WTC11 (cell line): ENCODE results near the gene SBF2. TPM values are rescaled to one million over a fixed set of nuclear protein-coding genes. Genes with fewer than 3 reads are reported as not detected.

Source experiments
- ATAC-seq: fragments of 200-7000 bp; cut with Tn5 transposase; 2 replicates; pipeline ENCODE4 v1.10.0; 2021; ENCODE audit warnings: mild to moderate bottlenecking, moderate library complexity
- CTCF ChIA-PET: fragments of 300-600 bp; sonication (Branson Sonifier 250); formaldehyde crosslinking; loops from one replicate; lab custom pipeline; 2021; ENCODE audit warnings: antibody characterized with exemption; lab: Charles Lee
- POLR2A ChIA-PET: fragments of 350-600 bp; sonication (Branson Sonifier 250); formaldehyde crosslinking; loops from one replicate; lab custom pipeline; 2021; ENCODE audit warnings: antibody characterized with exemption; lab: Charles Lee
- DNase-seq: peaks from one replicate; pipeline ENCODE4 v3.0.0; 2021; ENCODE audit warnings: low spot score
- H3K27ac Mint-ChIP-seq: 2 replicates; pipeline ENCODE4 v1.8.0; 2021; ENCODE audit warnings: mixed read lengths
- H3K27me3 Mint-ChIP-seq: 2 replicates; pipeline ENCODE4 v1.8.0; 2021; ENCODE audit warnings: low read depth, mild to moderate bottlenecking, moderate library complexity, mixed read lengths
- H3K36me3 Mint-ChIP-seq: 2 replicates; pipeline ENCODE4 v1.8.0; 2021; ENCODE audit warnings: mixed read lengths
- H3K4me1 Mint-ChIP-seq: 2 replicates; pipeline ENCODE4 v1.8.0; 2022; ENCODE audit warnings: mixed read lengths
- H3K4me3 Mint-ChIP-seq: 2 replicates; pipeline ENCODE4 v1.8.0; 2021; ENCODE audit warnings: mild to moderate bottlenecking, moderate library complexity, mixed read lengths
- H3K9me3 Mint-ChIP-seq: 2 replicates; pipeline ENCODE4 v1.8.0; 2021; ENCODE audit warnings: mixed read lengths
- CREB1 ChIP-seq: sonication (generic); formaldehyde crosslinking; IDR thresholded peaks from 2 replicates; pipeline ENCODE4 v1.8.0; 2023; ENCODE audit warnings: mild to moderate bottlenecking, missing genetic modification reagents
- CREM ChIP-seq: sonication (generic); formaldehyde crosslinking; IDR thresholded peaks from 2 replicates; pipeline ENCODE4 v1.8.1; 2022; ENCODE audit warnings: mild to moderate bottlenecking, missing genetic modification reagents, moderate library complexity
- E2F5 ChIP-seq: sonication (generic); formaldehyde crosslinking; IDR thresholded peaks from 2 replicates; pipeline ENCODE4 v1.8.1; 2022; ENCODE audit warnings: mild to moderate bottlenecking, moderate library complexity, missing genetic modification reagents
- GRHL2 ChIP-seq: fragments of 250-450 bp; sonication (Bioruptor Pico); IDR thresholded peaks from 2 replicates; pipeline ENCODE4 v1.8.0; 2022; ENCODE audit warnings: mild to moderate bottlenecking, moderate library complexity; ENCODE audit not compliant: insufficient replicate concordance, severe bottlenecking
- HMGA2 ChIP-seq: fragments of 250-450 bp; sonication (Bioruptor Pico); IDR thresholded peaks from 2 replicates; pipeline ENCODE4 v1.4.0; 2021; ENCODE audit warnings: mild to moderate bottlenecking, moderate library complexity
- HMGXB4 ChIP-seq: sonication (generic); formaldehyde crosslinking; IDR thresholded peaks from 2 replicates; pipeline ENCODE4 v1.8.1; 2023; ENCODE audit warnings: mild to moderate bottlenecking, moderate library complexity, missing genetic modification reagents
- JUN ChIP-seq: sonication (generic); formaldehyde crosslinking; IDR thresholded peaks from 2 replicates; pipeline ENCODE4 v1.8.0; 2023; ENCODE audit warnings: mild to moderate bottlenecking, missing genetic modification reagents
- NFATC4 ChIP-seq: fragments of 250-450 bp; sonication (Bioruptor Pico); IDR thresholded peaks from 2 replicates; pipeline ENCODE4 v1.9.0; 2021; ENCODE audit warnings: mild to moderate bottlenecking
- NFE2L1 ChIP-seq: sonication (generic); formaldehyde crosslinking; IDR thresholded peaks from 2 replicates; pipeline ENCODE4 v1.8.1; 2023; ENCODE audit warnings: missing genetic modification reagents
- NR2C2 ChIP-seq: sonication (generic); formaldehyde crosslinking; IDR thresholded peaks from 2 replicates; pipeline ENCODE4 v1.8.0; 2022; ENCODE audit warnings: mild to moderate bottlenecking, missing genetic modification reagents
- OVOL2 ChIP-seq: fragments of 250-450 bp; sonication (Bioruptor Pico); IDR thresholded peaks from 2 replicates; pipeline ENCODE4 v1.9.0; 2021; ENCODE audit warnings: mild to moderate bottlenecking, borderline replicate concordance
- RELA ChIP-seq: sonication (generic); formaldehyde crosslinking; IDR thresholded peaks from 2 replicates; pipeline ENCODE4 v1.8.1; 2022; ENCODE audit warnings: missing genetic modification reagents, mild to moderate bottlenecking, borderline replicate concordance
- RORB ChIP-seq: fragments of 250-450 bp; sonication (Bioruptor Pico); IDR thresholded peaks from 2 replicates; pipeline ENCODE4 v1.9.0; 2021; ENCODE audit warnings: mild to moderate bottlenecking
- TP53 ChIP-seq: sonication (generic); formaldehyde crosslinking; IDR thresholded peaks from 2 replicates; pipeline ENCODE4 v1.8.1; 2023; ENCODE audit warnings: mild to moderate bottlenecking, missing genetic modification reagents
- ZBTB21 ChIP-seq: sonication (generic); formaldehyde crosslinking; IDR thresholded peaks from 2 replicates; pipeline ENCODE4 v1.8.1; 2023; ENCODE audit warnings: mild to moderate bottlenecking, missing genetic modification reagents, borderline replicate concordance
- ZBTB43 ChIP-seq: sonication (generic); formaldehyde crosslinking; IDR thresholded peaks from 2 replicates; pipeline ENCODE4 v1.8.1; 2023; ENCODE audit warnings: mild to moderate bottlenecking, missing genetic modification reagents
- ZNF121 ChIP-seq: sonication (generic); formaldehyde crosslinking; IDR thresholded peaks from 2 replicates; pipeline ENCODE4 v1.8.0; 2023; ENCODE audit warnings: missing genetic modification reagents
- ZNF232 ChIP-seq: sonication (generic); formaldehyde crosslinking; IDR thresholded peaks from 2 replicates; pipeline ENCODE4 v1.8.0; 2022; ENCODE audit warnings: mild to moderate bottlenecking, missing genetic modification reagents
- ZNF263 ChIP-seq: sonication (generic); formaldehyde crosslinking; IDR thresholded peaks from 2 replicates; pipeline ENCODE4 v1.8.1; 2022; ENCODE audit warnings: low read depth, mild to moderate bottlenecking, moderate library complexity, missing genetic modification reagents
- ZNF317 ChIP-seq: sonication (generic); formaldehyde crosslinking; IDR thresholded peaks from 2 replicates; pipeline ENCODE4 v1.8.1; 2023; ENCODE audit warnings: low read depth, mild to moderate bottlenecking, moderate library complexity, missing genetic modification reagents, borderline replicate concordance
- ZNF416 ChIP-seq: fragments of 250-450 bp; sonication (Bioruptor Pico); IDR thresholded peaks from 2 replicates; pipeline ENCODE4 v1.9.0; 2021; ENCODE audit warnings: mild to moderate bottlenecking, inconsistent platforms
- ZNF671 ChIP-seq: fragments of 250-450 bp; sonication (Bioruptor Pico); IDR thresholded peaks from 2 replicates; pipeline ENCODE4 v1.8.0; 2021; ENCODE audit warnings: mild to moderate bottlenecking
- total RNA-seq: library from RNA; stranded (reverse); gene quantifications from 3 replicates; pipeline ENCODE4 v1.2.3, GENCODE V29; 2021

Gene SBF2
- total RNA-seq, 1 experiment from 2014 or later = 47.6 TPM

- H3K4me3 Mint-ChIP-seq = no peak overlapping the region
- CTCF ChIA-PET = no interaction called here
- POLR2A ChIA-PET = no interaction called here
- peaks cover 8% of the 10 kb centered on the region for H3K36me3 Mint-ChIP-seq
- no peaks in the 10 kb centered on the region for H3K27me3 Mint-ChIP-seq
- no peak for ATAC-seq
- no peaks in the 10 kb centered on the region for H3K9me3 Mint-ChIP-seq
- no peak for DNase-seq
- H3K4me1 Mint-ChIP-seq = peaks cover 7% of the 10 kb centered on the region; the same call in 1 of the 2 replicates
- no peak overlapping the region for H3K27ac Mint-ChIP-seq
- TF ChIP-seq JUN (CRISPR knock-in tag) (no peak), GRHL2 (CRISPR knock-in tag) (no peak), E2F5 (CRISPR knock-in tag) (no peak), ZNF232 (CRISPR knock-in tag) (no peak)
Observed at GRCh38 chr11:9814108-9814507, 479.9 kb downstream of the SBF2 start.

GRCh38 chr11:9808943-9809342 is 485.1 kb downstream of the SBF2 start:
- ChIA-PET POLR2A (interaction anchor here (0.7 kb wide), 1 partner anchor 462 kb away, joined by 3 read pairs; no protein-coding TSS in a partner anchor), CTCF (no interaction called here)
- H3K27ac Mint-ChIP-seq = no peak overlapping the region
- peaks cover 4% of the 10 kb centered on the region for H3K4me1 Mint-ChIP-seq
- no peak overlapping the region for H3K4me3 Mint-ChIP-seq
- H3K9me3 Mint-ChIP-seq = no peaks in the 10 kb centered on the region
- H3K27me3 Mint-ChIP-seq = no peaks in the 10 kb centered on the region
- DNase-seq (no peak), ATAC-seq (no peak)
- TF ChIP-seq ZNF121 (CRISPR knock-in tag) (peak; percentile 90), ZBTB21 (CRISPR knock-in tag) (no peak)
- peaks cover 31% of the 10 kb centered on the region for H3K36me3 Mint-ChIP-seq

GRCh38 chr11:9806946-9807687 is 486.9 kb downstream of the SBF2 start:
- DNase-seq = no peak
- Mint-ChIP-seq H3K27ac (no peak overlapping the region), H3K27me3 (no peaks in the 10 kb centered on the region), H3K4me3 (no peak overlapping the region), H3K4me1 (peaks cover 19% of the 10 kb centered on the region), H3K9me3 (no peaks in the 10 kb centered on the region), H3K36me3 (peaks cover 29% of the 10 kb centered on the region)
- ATAC-seq = no peak
- TF ChIP-seq ZNF317 = no peak
- no peak for TF ChIP-seq HMGA2 (CRISPR knock-in tag)
- no peak for TF ChIP-seq TP53
- no peak for TF ChIP-seq ZNF263 (CRISPR knock-in tag)
- TF ChIP-seq NFATC4 (CRISPR knock-in tag) = no peak
- CTCF ChIA-PET = no interaction called here
- POLR2A ChIA-PET = no interaction called here

GRCh38 chr11:9804419-9804902 is 489.6 kb downstream of the SBF2 start:
- no peak overlapping the region for H3K4me3 Mint-ChIP-seq
- DNase-seq (no peak), ATAC-seq (no peak)
- H3K9me3 Mint-ChIP-seq = no peaks in the 10 kb centered on the region
- no peaks in the 10 kb centered on the region for H3K27me3 Mint-ChIP-seq
- H3K36me3 Mint-ChIP-seq = peaks cover 25% of the 10 kb centered on the region
- H3K4me1 Mint-ChIP-seq = peaks cover 27% of the 10 kb centered on the region
- ChIA-PET POLR2A (no interaction called here), CTCF (no interaction called here)
- TF ChIP-seq RORB (CRISPR knock-in tag) = no peak
- TF ChIP-seq RELA (CRISPR knock-in tag) = no peak
- H3K27ac Mint-ChIP-seq = 0 out of 2 replicates have a peak overlapping the region, but pooled peaks have one; percentile 20

- no peak overlapping the region for H3K4me3 Mint-ChIP-seq
- no peak; the same call in 1 of the 2 replicates for ATAC-seq
- ChIA-PET CTCF (interaction anchor here (2.5 kb wide), 1 partner anchor 45 kb away, joined by 6 read pairs; no protein-coding TSS in a partner anchor), POLR2A (no interaction called here)
- peaks cover 28% of the 10 kb centered on the region for H3K36me3 Mint-ChIP-seq
- H3K27me3 Mint-ChIP-seq = no peaks in the 10 kb centered on the region
- H3K9me3 Mint-ChIP-seq = peaks cover 3% of the 10 kb centered on the region; the same call in 1 of the 2 replicates
- peak overlapping the region; percentile 53 for H3K27ac Mint-ChIP-seq
- H3K4me1 Mint-ChIP-seq = peaks cover 27% of the 10 kb centered on the region
- DNase-seq = no peak
- TF ChIP-seq CREM (CRISPR knock-in tag) (no peak), NFE2L1 (CRISPR knock-in tag) (no peak), NFATC4 (CRISPR knock-in tag) (no peak), ZNF416 (CRISPR knock-in tag) (no peak), ZBTB43 (CRISPR knock-in tag) (no peak), ZNF263 (CRISPR knock-in tag) (no peak), CREB1 (no peak), HMGXB4 (no peak), OVOL2 (CRISPR knock-in tag) (no peak), ZNF121 (CRISPR knock-in tag) (no peak), NR2C2 (CRISPR knock-in tag) (no peak), ZNF671 (CRISPR knock-in tag) (no peak)
Observed at GRCh38 chr11:9803685-9804418, 490.2 kb downstream of the SBF2 start.
